Measurements from ENCODE around the gene RAP1B.

GRCh38 chr12:68695454-68695853 is 84.8 kb downstream of the RAP1B start:
- TF ChIP-seq, protein P1, sequence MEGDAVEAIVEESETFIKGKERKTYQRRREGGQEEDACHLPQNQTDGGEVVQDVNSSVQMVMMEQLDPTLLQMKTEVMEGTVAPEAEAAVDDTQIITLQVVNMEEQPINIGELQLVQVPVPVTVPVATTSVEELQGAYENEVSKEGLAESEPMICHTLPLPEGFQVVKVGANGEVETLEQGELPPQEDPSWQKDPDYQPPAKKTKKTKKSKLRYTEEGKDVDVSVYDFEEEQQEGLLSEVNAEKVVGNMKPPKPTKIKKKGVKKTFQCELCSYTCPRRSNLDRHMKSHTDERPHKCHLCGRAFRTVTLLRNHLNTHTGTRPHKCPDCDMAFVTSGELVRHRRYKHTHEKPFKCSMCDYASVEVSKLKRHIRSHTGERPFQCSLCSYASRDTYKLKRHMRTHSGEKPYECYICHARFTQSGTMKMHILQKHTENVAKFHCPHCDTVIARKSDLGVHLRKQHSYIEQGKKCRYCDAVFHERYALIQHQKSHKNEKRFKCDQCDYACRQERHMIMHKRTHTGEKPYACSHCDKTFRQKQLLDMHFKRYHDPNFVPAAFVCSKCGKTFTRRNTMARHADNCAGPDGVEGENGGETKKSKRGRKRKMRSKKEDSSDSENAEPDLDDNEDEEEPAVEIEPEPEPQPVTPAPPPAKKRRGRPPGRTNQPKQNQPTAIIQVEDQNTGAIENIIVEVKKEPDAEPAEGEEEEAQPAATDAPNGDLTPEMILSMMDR (IDR thresholded peaks at IDR 0.05): no peak
- TF ChIP-seq POLR2A (IDR thresholded peaks at IDR 0.05) (no peak), EP300 (IDR thresholded peaks at IDR 0.05; ENCODE audit: low read depth) (no peak)
